HepG2 (cell line): ENCODE measurements around the gene NCOA7. TPM values are rescaled to one million over a fixed set of nuclear protein-coding genes. Genes with fewer than 3 reads are reported as not detected.
A peak's percentile ranks its signal among the peaks of the same experiment; 100 is the strongest.

Source experiments
- ATAC-seq: fragments of 200-7000 bp; cut with Tn5 transposase; 3 replicates; pipeline ENCODE4 v1.9.1; 2020; ENCODE audit warnings: mild to moderate bottlenecking, moderate library complexity
- BruUV-seq: library from RNA; stranded (reverse); fragments of 400-500 nt; replicated peaks from 2 replicates; lab custom pipeline; 2021; lab: Mats Ljungman, UMichigan
- CTCF ChIA-PET: fragments of 300-600 bp; formaldehyde crosslinking; extraction: SDS; loops from one replicate; lab custom pipeline; 2021; ENCODE audit warnings: low total read pairs, inconsistent platforms, low intra/inter-chr PET ratio; lab: Yijun Ruan, JAX
- POLR2A ChIA-PET: fragments of 350-600 bp; sonication (Branson Sonifier 250); formaldehyde crosslinking; loops from one replicate; lab custom pipeline; 2020; ENCODE audit warnings: antibody characterized with exemption, inconsistent platforms; lab: Yijun Ruan, JAX
- DNase-seq: peaks from one replicate; pipeline ENCODE4 v3.0.0-alpha.2; 2015; ENCODE audit warnings: low spot score
- FAIRE-seq: peaks from 3 replicates; lab custom pipeline; 2011; peaks lifted over from hg19 to GRCh38; lab: Jason Lieb, UNC
- H2AFZ ChIP-seq: one replicate; pipeline ENCODE4 v1.6.1; 2011; ENCODE audit warnings: low read length, inconsistent platforms
- H3K27ac ChIP-seq: fragments of 300-600 bp; 3 replicates; pipeline ENCODE4 v1.8.0; 2011; ENCODE audit warnings: mixed run types, mild to moderate bottlenecking, mixed read lengths, low read length, inconsistent platforms; ENCODE audit not compliant: insufficient read depth; ENCODE audit errors: extremely low read length
- H3K27me3 ChIP-seq, 2 experiments: fragments of 200-600 bp in 1 of 2; 2 replicates in 1 of 2; 3 replicates in 1 of 2; pipeline versions ENCODE4 v1.6.0 to v1.8.0; 2011; ENCODE audit warnings: low read length in 2 of 2, mild to moderate bottlenecking in 2 of 2, moderate library complexity in 2 of 2, inconsistent platforms in 1 of 2; ENCODE audit not compliant: insufficient read depth in 2 of 2, control insufficient read depth in 1 of 2
- H3K36me3 ChIP-seq, 2 experiments: fragments of 200-600 bp in 1 of 2; replicated peaks in 1 of 2; 2 replicates in 1 of 2; 3 replicates in 1 of 2; pipeline versions ENCODE4 v1.5.1 to v1.8.0; 2011; ENCODE audit warnings: low read length in 2 of 2, inconsistent platforms in 1 of 2; ENCODE audit not compliant: insufficient read depth in 2 of 2, control insufficient read depth in 1 of 2
- H3K4me1 ChIP-seq: 2 replicates; pipeline ENCODE4 v1.5.1; 2012; ENCODE audit warnings: low read length, inconsistent platforms; ENCODE audit not compliant: insufficient read depth
- H3K4me2 ChIP-seq: 2 replicates; pipeline ENCODE4 v1.6.0; 2011; ENCODE audit warnings: low read depth, low read length, inconsistent platforms
- H3K4me3 ChIP-seq, 3 experiments: fragments of 200-600 bp in 1 of 3; sonication (generic), shearing (Covaris generic) in 1 of 3; replicated peaks in 1 of 3; 2 replicates each; pipeline ENCODE4 v1.5.1; 2011 to 2016; ENCODE audit warnings: low read length in 3 of 3, inconsistent platforms in 2 of 3, low read depth in 2 of 3, mild to moderate bottlenecking in 2 of 3, control low read depth in 1 of 3, mixed read lengths in 1 of 3; ENCODE audit not compliant: insufficient read depth in 1 of 3
- H3K79me2 ChIP-seq: one replicate; pipeline ENCODE4 v1.6.1; 2011; ENCODE audit warnings: low read length, inconsistent platforms; ENCODE audit not compliant: insufficient read depth
- H3K9ac ChIP-seq: 2 replicates; pipeline ENCODE4 v1.6.0; 2011; ENCODE audit warnings: mild to moderate bottlenecking, low read depth, low read length, inconsistent platforms; ENCODE audit not compliant: insufficient read depth
- H3K9me3 ChIP-seq: 2 replicates; pipeline ENCODE4 v1.5.1; 2012; ENCODE audit warnings: mild to moderate bottlenecking, low read length
- H4K20me1 ChIP-seq: 2 replicates; pipeline ENCODE4 v1.6.0; 2011; ENCODE audit warnings: inconsistent platforms, mild to moderate bottlenecking, low read length, moderate library complexity; ENCODE audit not compliant: insufficient read depth
- BCL6 ChIP-seq: IDR thresholded peaks from 2 replicates; pipeline ENCODE4 v1.6.1; 2016; ENCODE audit warnings: missing genetic modification reagents, missing compliant biosample characterization
- EP300 ChIP-seq, 3 experiments: sonication (generic) in 1 of 3; formaldehyde crosslinking in 1 of 3; IDR thresholded peaks; 2 replicates each; pipeline versions ENCODE4 v1.5.1 to v1.6.1; 2011 to 2020; ENCODE audit warnings: low read depth in 2 of 3, low read length in 2 of 3, borderline replicate concordance in 1 of 3, improper control_type of control experiment in 1 of 3, mild to moderate bottlenecking in 1 of 3, missing genetic modification reagents in 1 of 3, moderate library complexity in 1 of 3
- FOSL2 ChIP-seq: sonication (generic); formaldehyde crosslinking; IDR thresholded peaks from 2 replicates; pipeline ENCODE4 v1.4.0; 2020; ENCODE audit warnings: missing genetic modification reagents
- KAT8 ChIP-seq: IDR thresholded peaks from 2 replicates; pipeline ENCODE4 v1.6.1; 2016; ENCODE audit warnings: missing genetic modification reagents, missing compliant biosample characterization
- MYC ChIP-seq: sonication (generic); formaldehyde crosslinking; IDR thresholded peaks from 2 replicates; pipeline ENCODE4 v1.9.0; 2021; ENCODE audit warnings: missing genetic modification reagents, borderline replicate concordance
- NCOA2 ChIP-seq: sonication (generic); formaldehyde crosslinking; IDR thresholded peaks from 2 replicates; pipeline ENCODE4 v1.8.0; 2022; ENCODE audit warnings: inconsistent platforms
- SMAD3 ChIP-seq: sonication (generic); formaldehyde crosslinking; IDR thresholded peaks from 2 replicates; pipeline ENCODE4 v1.4.0; 2020; ENCODE audit warnings: missing genetic modification reagents
- TAF1 ChIP-seq: sonication (generic); formaldehyde crosslinking; IDR thresholded peaks from 2 replicates; pipeline ENCODE4 v1.4.0; 2020; ENCODE audit warnings: missing genetic modification reagents
- TGIF2 ChIP-seq: IDR thresholded peaks from 2 replicates; pipeline ENCODE4 v1.6.1; 2016; ENCODE audit warnings: control low read depth, missing compliant biosample characterization
- YY1 ChIP-seq: IDR thresholded peaks from 2 replicates; pipeline ENCODE4 v1.6.1; 2011; ENCODE audit warnings: low read length, low read depth, moderate library complexity, mild to moderate bottlenecking; ENCODE audit not compliant: insufficient read depth, insufficient replicate concordance
- ZBTB33 ChIP-seq: sonication (generic); formaldehyde crosslinking; IDR thresholded peaks from 2 replicates; pipeline ENCODE4 v1.4.0; 2020; ENCODE audit warnings: missing genetic modification reagents
- ZNF407 ChIP-seq: sonication (generic); formaldehyde crosslinking; IDR thresholded peaks from one replicate; pipeline ENCODE4 v1.5.1; 2020; ENCODE audit warnings: mild to moderate bottlenecking, missing genetic modification reagents; ENCODE audit errors: not compliant biosample characterization
- ZNF788 ChIP-seq: sonication (generic); formaldehyde crosslinking; IDR thresholded peaks from 2 replicates; pipeline ENCODE4 v1.5.0; 2020; ENCODE audit warnings: mild to moderate bottlenecking, missing genetic modification reagents, borderline replicate concordance
- ZNF841 ChIP-seq: sonication (generic); formaldehyde crosslinking; IDR thresholded peaks from 2 replicates; pipeline ENCODE4 v1.8.1; 2023; ENCODE audit warnings: missing genetic modification reagents, borderline replicate concordance
- WGBS: methylation state at CpG from one replicate; pipeline ENCODE4 v1.1.6; 2017; ENCODE audit warnings: low lambda C conversion rate; 5-methylcytosine and 5-hydroxymethylcytosine counted together
- in situ Hi-C: cut with HindIII; loops from 2 replicates; pipeline ENCODE4 v1.10.0; 2017; ENCODE audit warnings: low pct_unique_long_range_greater_than_20kb; ENCODE audit not compliant: extremely low pct_ligation_motif_present
- intact Hi-C: fragments of 100-400 bp; cut with micrococcal nuclease; formaldehyde crosslinking; loops from one replicate; pipeline ENCODE4 v1.10.0; 2022; ENCODE audit not compliant: unreplicated experiment
- polyA plus RNA-seq, 8 experiments: library from polyadenylated mRNA; depleted of rRNA in 3 of 8; stranded (reverse) in 7 of 8; unstranded in 1 of 8; fragments of >200 nt; fragmentation: Illumina TruSeq in 4 of 8; extraction: Trizol in 4 of 8; gene quantifications; 2 replicates each; pipeline versions ENCODE4 v1.2.1 to v1.2.3, GENCODE V29; 2011 to 2016; ENCODE audit warnings: low read depth in 4 of 8, missing spikeins in 1 of 8, mixed read lengths in 1 of 8; ENCODE audit not compliant: insufficient read depth in 1 of 8
- total RNA-seq, 5 experiments: library from RNA; depleted of rRNA; stranded (reverse); fragments of >200 nt; fragmentation: Illumina TruSeq; extraction: Trizol; gene quantifications; 2 replicates each; pipeline ENCODE4 v1.2.3, GENCODE V29; 2016; ENCODE audit warnings: low read depth in 1 of 5

NCOA7 gene
- total and polyA plus RNA-seq, 2 of the 13 experiments (the other 11 are each of a cell fraction or from before 2014, with no cell fraction given), result 13.6 to 20.8 TPM

- DNase-seq, result peak; percentile 96
- Histone ChIP-seq H2AFZ (peak overlapping the region; percentile 97), H3K79me2 (no peaks in the 10 kb centered on the region), H3K4me2 (peak overlapping the region; percentile 90), H3K9me3 (no peaks in the 10 kb centered on the region), H3K36me3 (no peaks in the 10 kb centered on the region), H3K27me3 (no peaks in the 10 kb centered on the region; a peak in 1 of 5 replicates), H3K9ac (peak overlapping the region; percentile 81), H3K4me3 (peak overlapping the region; percentile 60 to 85 (median 81)), H4K20me1 (no peaks in the 10 kb centered on the region), H3K4me1 (peaks cover 30% of the 10 kb centered on the region), H3K27ac (peak overlapping the region; percentile 83)
- FAIRE-seq, result peak; percentile 76
- ChIA-PET POLR2A (interaction anchor here (1.1 to 2.4 kb wide), 6 partner anchors 10 to 479 kb away, joined by 3 to 107 read pairs (median 12); partner anchors contain the start of genes HDDC2, HINT3, NCOA7 and TRMT11), CTCF (no interaction called here)
- in situ Hi-C loops, result no loop called here
- peak; percentile 91 for ATAC-seq
- intact Hi-C loops, result loop anchor here (1.0 kb wide), 3 partner anchors 9 to 176 kb away; partner anchors contain the start of genes HEY2 and HINT3
- 5% methylated on average over 17 of the region's 17 CpGs for WGBS
- BruUV-seq, result no TSS peak
- TF ChIP-seq BCL6 (peak; percentile 61), FOSL2 (CRISPR knock-in tag) (peak; percentile 59), KAT8 (peak; percentile 38; the same call in 1 of the 2 replicates), TGIF2 (CRISPR knock-in tag) (no peak), SMAD3 (CRISPR knock-in tag) (peak; percentile 91), ZBTB33 (CRISPR knock-in tag) (peak; percentile 66; the same call in 1 of the 2 replicates), MYC (CRISPR knock-in tag) (no peak), NCOA2 (CRISPR knock-in tag) (peak; percentile 63), TAF1 (no peak), EP300 (IDR thresholded peaks at IDR 0.05; ENCODE audit: low read depth in 2 of 2, low read length in 2 of 2) (no peak; a peak in 1 of 4 replicates), EP300 (CRISPR knock-in tag; IDR thresholded peaks at IDR 0.05; ENCODE audit: borderline replicate concordance) (no peak), ZNF407 (CRISPR knock-in tag) (no peak), ZNF841 (no peak), YY1 (peak; percentile 47), ZNF788 (CRISPR knock-in tag) (peak; percentile 13; the same call in 1 of the 2 replicates)
These were observed 10.7 kb upstream of the NCOA7 start for GRCh38 chr6:125779924-125780539.
